Neural progenitor cell (in vitro differentiated cells): ENCODE results near the gene UNC119B.

ENCODE experiments used
- CTCF ChIP-seq: fragments of 200-600 bp; sonication (generic); IDR thresholded peaks from 2 replicates; pipeline ENCODE4 v1.5.1; 2017; ENCODE audit warnings: antibody characterized with exemption, mild to moderate bottlenecking
- EZH2 ChIP-seq: fragments of 200-600 bp; sonication (generic); IDR thresholded peaks from 2 replicates; pipeline ENCODE4 v1.6.1; 2017; ENCODE audit warnings: antibody characterized with exemption, mild to moderate bottlenecking, moderate library complexity

GRCh38 chr12:120763250-120763649 is 53.0 kb downstream of the UNC119B start:
- TF ChIP-seq CTCF, result no peak
- no peak for TF ChIP-seq EZH2
